Stomach (tissue), 4 donors: ENCODE data around the gene RBMS3.

Experiments
- EP300 ChIP-seq: sonication (generic); formaldehyde crosslinking; IDR thresholded peaks from one replicate; pipeline ENCODE4 v1.6.1; 2017; ENCODE audit warnings: antibody characterized with exemption
- POLR2A ChIP-seq, 4 donors: fragments of 450-650 bp; IDR thresholded peaks; one replicate each; pipeline ENCODE4 v1.6.1; 2016; ENCODE audit warnings: antibody characterized with exemption in 4 of 4, control low read depth in 2 of 4, mild to moderate bottlenecking in 1 of 4, moderate library complexity in 1 of 4
- POLR2AphosphoS5 ChIP-seq, 3 donors: sonication (generic); formaldehyde crosslinking; IDR thresholded peaks; one replicate each; pipeline ENCODE4 v1.6.1; 2016; ENCODE audit warnings: antibody characterized with exemption in 3 of 3
- TF ChIP-seq, protein P1 (sequence below), 7 experiments: fragments of 450-650 bp in 4 of 7; fragments of 200-600 bp in 3 of 7; sonication (generic) in 3 of 7; IDR thresholded peaks; one replicate each; pipeline ENCODE4 v1.5.1; 2016 to 2019; ENCODE audit warnings: antibody characterized with exemption in 7 of 7, control low read depth in 2 of 7, mild to moderate bottlenecking in 1 of 7

DNA sequence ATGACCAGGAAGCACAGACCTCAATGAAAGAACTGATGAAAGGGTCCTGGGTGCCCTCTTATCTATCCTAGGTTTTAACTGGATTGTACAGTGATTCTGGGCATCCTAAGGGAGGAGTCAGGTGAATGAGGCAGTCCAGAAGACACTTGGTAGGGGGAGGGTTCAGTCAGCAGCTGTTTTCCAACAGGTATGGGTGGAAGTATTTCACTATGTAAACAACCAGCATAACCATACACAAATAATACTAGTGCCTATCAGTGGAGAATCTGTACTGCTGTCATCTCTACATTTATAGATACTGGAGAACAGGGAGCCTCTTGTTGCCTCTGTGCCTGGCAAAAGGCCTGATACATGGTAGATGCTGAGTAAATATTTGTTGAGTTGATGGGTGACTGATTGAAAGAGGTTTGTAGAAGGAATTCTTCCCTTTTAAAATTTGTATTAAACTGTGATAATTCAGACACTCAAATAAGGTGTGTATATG, 328.5 kb downstream of the RBMS3 start:
- TF ChIP-seq, protein P1, sequence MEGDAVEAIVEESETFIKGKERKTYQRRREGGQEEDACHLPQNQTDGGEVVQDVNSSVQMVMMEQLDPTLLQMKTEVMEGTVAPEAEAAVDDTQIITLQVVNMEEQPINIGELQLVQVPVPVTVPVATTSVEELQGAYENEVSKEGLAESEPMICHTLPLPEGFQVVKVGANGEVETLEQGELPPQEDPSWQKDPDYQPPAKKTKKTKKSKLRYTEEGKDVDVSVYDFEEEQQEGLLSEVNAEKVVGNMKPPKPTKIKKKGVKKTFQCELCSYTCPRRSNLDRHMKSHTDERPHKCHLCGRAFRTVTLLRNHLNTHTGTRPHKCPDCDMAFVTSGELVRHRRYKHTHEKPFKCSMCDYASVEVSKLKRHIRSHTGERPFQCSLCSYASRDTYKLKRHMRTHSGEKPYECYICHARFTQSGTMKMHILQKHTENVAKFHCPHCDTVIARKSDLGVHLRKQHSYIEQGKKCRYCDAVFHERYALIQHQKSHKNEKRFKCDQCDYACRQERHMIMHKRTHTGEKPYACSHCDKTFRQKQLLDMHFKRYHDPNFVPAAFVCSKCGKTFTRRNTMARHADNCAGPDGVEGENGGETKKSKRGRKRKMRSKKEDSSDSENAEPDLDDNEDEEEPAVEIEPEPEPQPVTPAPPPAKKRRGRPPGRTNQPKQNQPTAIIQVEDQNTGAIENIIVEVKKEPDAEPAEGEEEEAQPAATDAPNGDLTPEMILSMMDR (IDR thresholded peaks at IDR 0.05): no peak
- TF ChIP-seq POLR2AphosphoS5 (IDR thresholded peaks at IDR 0.05): no peak
- TF ChIP-seq POLR2A (IDR thresholded peaks at IDR 0.05): no peak
- TF ChIP-seq EP300: no peak
